ENCODE measurements around the gene UHMK1.

UHMK1 gene

DNA sequence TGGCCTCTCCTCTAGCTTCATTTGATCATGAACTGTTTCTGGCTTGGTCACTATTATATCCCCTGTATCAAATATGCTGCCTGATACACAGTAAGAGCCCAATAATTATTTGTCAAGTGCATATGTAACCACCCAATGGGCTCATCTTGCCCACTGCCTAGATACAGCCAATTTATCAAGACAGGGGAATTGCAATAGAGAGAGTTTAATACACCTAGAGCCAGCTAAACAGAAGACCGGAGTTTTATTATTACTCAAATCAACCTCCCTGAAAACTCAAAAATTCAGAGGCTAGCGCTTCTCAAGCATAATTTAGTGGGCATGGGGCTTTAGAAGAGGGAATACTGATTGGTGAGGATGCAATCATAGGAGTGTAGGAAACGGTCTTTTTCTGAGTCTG, 45.6 kb downstream of the UHMK1 start:
- Mint-ChIP-seq H3K4me1 (ENCODE audit: low read depth) (peaks cover 6% of the 10 kb centered on the region), H3K36me3 (ENCODE audit: low read depth) (peaks cover 10% of the 10 kb centered on the region), H3K4me3 (no peak overlapping the region), H3K27ac (no peak overlapping the region), H3K9me3 (peaks cover 9% of the 10 kb centered on the region), H3K27me3 (no peaks in the 10 kb centered on the region)
- no peak for DNase-seq

DNA sequence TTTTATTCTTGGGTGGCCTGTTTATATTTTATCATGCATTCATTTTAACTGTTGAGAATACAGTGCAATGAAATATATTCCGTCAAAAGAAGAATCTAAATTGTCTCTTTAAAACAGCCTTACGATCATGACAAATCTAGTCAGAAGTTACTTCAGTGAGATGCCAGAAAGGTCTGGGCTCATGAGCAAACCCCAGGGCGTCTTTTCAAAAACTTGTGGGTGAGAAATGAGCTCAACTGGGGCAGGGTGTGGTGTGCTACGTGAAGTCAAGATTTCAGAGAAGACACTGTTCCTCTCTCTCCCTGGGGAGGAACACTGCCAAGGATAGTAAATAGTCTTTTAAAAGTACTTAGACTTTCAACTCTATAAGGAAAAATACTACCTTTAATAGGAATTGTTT, 50.6 kb downstream of the UHMK1 start:
- Mint-ChIP-seq H3K9me3 (peaks cover 7% of the 10 kb centered on the region), H3K4me3 (no peak overlapping the region), H3K4me1 (ENCODE audit: low read depth) (no peaks in the 10 kb centered on the region), H3K27ac (no peak overlapping the region), H3K36me3 (ENCODE audit: low read depth) (peaks cover 5% of the 10 kb centered on the region), H3K27me3 (no peaks in the 10 kb centered on the region)
- no peak for DNase-seq

DNA sequence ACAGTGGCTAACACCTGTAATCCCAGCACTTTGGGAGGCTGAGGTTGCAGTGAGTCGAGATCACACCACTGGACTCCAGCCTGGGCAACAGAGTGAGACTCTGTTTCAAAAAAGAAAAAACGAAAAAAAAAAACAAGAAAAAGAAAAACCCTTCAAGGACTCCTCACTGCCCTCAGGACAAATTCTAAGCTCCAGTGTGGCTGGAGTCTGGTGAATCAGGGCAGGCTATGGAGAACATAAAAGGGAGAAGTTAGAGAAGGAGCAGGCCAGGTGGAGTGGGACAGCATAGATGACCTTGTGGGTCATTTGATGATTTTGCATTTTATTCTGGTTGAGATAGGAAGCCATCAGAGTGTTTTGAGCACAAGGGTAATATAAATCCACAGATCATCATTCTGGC, 51.4 kb downstream of the UHMK1 start:
- no peaks in the 10 kb centered on the region for H3K27me3 Mint-ChIP-seq
- no peak overlapping the region for H3K4me3 Mint-ChIP-seq
- H3K4me1 Mint-ChIP-seq (ENCODE audit: low read depth), result no peaks in the 10 kb centered on the region
- peaks cover 2% of the 10 kb centered on the region for H3K36me3 Mint-ChIP-seq (ENCODE audit: low read depth)
- no peak overlapping the region for H3K27ac Mint-ChIP-seq
- peaks cover 3% of the 10 kb centered on the region for H3K9me3 Mint-ChIP-seq
- DNase-seq, result no peak

DNA sequence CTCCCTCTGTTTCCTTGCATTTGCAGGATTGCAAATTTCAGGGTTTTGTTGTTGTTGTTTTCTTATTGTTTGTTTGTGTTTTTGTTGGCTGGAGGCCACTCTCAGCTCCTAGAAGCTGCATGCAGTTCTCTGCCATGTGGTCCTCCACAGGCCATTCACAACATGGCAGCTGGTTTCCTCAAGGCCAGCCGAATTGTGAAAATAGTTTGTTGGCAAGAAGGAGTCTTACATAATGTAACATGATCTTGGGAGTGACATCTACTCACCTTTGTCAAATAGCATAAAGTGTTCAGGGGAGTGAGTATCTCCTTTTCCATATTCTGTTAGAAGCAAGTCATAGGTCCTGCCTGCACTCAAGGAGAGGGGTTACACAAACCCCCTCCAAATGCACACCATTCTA, 53.3 kb downstream of the UHMK1 start:
- Mint-ChIP-seq H3K36me3 (ENCODE audit: low read depth) (no peaks in the 10 kb centered on the region), H3K27ac (no peak overlapping the region), H3K9me3 (no peaks in the 10 kb centered on the region), H3K27me3 (no peaks in the 10 kb centered on the region), H3K4me1 (ENCODE audit: low read depth) (no peaks in the 10 kb centered on the region), H3K4me3 (no peak overlapping the region)
- DNase-seq, result no peak

DNA sequence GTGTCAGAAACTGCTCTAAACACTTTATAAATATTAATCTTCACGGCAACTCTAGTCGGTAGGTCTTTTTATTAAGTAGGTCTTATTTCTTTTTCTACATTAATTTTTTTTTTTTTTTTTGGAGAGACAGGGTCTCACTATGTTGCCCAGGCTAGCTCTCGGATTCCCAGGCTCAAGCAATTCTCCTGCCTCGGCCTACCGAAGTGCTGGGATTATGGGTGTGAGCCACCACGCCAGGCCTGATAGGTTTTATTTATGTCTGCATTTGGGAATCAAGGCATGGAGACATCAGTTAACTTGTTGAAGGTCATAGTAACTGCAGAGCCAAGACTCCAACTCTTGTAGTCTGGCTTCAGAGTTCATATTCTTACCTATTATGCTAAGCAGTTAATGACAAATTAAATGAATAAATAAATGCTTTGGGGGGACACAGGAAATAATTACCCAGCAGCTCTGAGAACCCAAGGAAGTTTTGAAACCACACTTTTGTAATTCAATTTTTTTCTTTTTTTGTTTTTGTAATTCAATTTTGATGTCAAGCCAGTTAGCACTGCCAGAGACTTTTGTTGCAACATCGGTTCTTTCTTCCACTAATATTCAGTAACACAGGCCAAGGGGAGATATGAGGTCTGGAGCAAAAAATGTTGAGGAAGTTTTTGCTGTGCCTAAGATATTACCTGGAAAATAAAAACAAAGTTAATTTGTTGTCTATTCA, 54.5 kb downstream of the UHMK1 start:
- H3K27me3 Mint-ChIP-seq, result no peaks in the 10 kb centered on the region
- no peak for DNase-seq
- no peaks in the 10 kb centered on the region for H3K9me3 Mint-ChIP-seq
- H3K4me3 Mint-ChIP-seq, result no peak overlapping the region
- no peak overlapping the region for H3K27ac Mint-ChIP-seq
- no peaks in the 10 kb centered on the region for H3K4me1 Mint-ChIP-seq (ENCODE audit: low read depth)
- H3K36me3 Mint-ChIP-seq (ENCODE audit: low read depth), result no peaks in the 10 kb centered on the region

DNA sequence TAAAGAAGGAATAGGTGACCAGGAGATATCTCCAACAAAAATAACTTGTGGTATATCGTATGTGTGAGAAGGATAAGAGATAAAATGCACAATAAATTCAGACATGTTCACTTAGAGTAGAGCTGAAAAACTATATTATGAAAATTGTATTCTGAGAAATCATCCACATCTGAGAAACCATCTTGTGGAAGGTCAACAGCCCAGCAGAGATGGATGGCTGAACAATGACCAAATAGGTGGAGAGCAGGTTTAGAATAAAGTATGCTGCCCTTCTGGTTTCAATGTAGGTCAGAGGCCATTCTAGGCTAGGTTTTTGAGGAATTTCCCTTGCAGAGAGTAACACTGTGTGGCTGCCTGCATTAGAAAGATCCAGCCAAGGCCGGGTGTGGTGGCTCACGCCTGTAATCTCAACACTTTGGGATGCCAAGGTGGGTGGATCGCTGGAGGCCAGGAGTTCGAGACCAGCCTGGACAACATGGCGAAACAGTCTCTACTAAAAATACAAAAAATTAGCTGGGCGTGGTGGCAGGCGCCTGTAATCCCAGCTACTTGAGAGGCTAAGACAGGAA, 55.1 kb downstream of the UHMK1 start:
- Mint-ChIP-seq H3K4me1 (ENCODE audit: low read depth) (no peaks in the 10 kb centered on the region), H3K36me3 (ENCODE audit: low read depth) (no peaks in the 10 kb centered on the region), H3K27ac (no peak overlapping the region), H3K9me3 (no peaks in the 10 kb centered on the region), H3K27me3 (no peaks in the 10 kb centered on the region), H3K4me3 (no peak overlapping the region)
- DNase-seq, result no peak

DNA sequence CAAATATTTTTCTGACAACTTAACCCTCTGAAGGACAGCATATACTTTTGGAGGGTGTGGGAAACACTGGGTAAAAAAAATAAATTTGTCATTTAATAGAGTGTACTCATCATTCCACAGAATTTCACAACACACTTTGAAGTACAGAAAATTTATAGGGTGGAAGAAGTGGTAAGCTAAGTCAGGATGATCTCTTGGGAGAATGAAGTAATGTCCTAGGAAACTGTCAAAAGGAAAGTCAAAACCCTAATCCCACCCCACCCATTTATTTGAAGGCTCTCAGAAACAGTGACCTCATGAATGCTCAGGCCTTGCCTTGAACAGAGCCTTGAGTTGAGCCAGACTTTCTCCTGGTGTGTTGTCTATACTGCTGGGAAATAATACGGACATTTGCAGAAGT, 56.6 kb downstream of the UHMK1 start:
- no peak for DNase-seq
- Mint-ChIP-seq H3K4me1 (ENCODE audit: low read depth) (no peaks in the 10 kb centered on the region), H3K4me3 (no peak overlapping the region), H3K36me3 (ENCODE audit: low read depth) (no peaks in the 10 kb centered on the region), H3K27me3 (no peaks in the 10 kb centered on the region), H3K9me3 (no peaks in the 10 kb centered on the region), H3K27ac (no peak overlapping the region)

DNA sequence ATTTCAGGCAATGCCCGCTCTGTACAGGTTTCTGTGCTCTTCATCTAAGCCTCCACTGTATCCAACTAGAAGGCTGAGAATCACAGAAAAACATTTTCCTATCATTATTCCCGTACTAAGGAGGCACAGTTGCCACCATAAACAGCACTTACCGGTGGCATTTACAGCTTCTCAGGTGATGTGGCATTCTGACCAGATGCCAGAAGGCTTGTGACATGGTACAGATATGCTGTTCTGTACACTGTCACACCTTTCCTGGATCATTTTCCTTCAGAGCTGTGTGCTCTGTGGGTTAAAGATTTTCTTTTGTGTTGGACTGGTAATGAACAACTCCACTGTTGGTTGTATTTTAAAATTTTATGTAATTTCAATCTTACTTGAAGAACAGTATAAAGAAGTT, 59.9 kb downstream of the UHMK1 start:
- Mint-ChIP-seq H3K9me3 (no peaks in the 10 kb centered on the region), H3K36me3 (ENCODE audit: low read depth) (peaks cover 9% of the 10 kb centered on the region), H3K27me3 (no peaks in the 10 kb centered on the region), H3K4me3 (no peak overlapping the region), H3K4me1 (ENCODE audit: low read depth) (peaks cover 18% of the 10 kb centered on the region), H3K27ac (no peak overlapping the region)
- DNase-seq, result no peak

DNA sequence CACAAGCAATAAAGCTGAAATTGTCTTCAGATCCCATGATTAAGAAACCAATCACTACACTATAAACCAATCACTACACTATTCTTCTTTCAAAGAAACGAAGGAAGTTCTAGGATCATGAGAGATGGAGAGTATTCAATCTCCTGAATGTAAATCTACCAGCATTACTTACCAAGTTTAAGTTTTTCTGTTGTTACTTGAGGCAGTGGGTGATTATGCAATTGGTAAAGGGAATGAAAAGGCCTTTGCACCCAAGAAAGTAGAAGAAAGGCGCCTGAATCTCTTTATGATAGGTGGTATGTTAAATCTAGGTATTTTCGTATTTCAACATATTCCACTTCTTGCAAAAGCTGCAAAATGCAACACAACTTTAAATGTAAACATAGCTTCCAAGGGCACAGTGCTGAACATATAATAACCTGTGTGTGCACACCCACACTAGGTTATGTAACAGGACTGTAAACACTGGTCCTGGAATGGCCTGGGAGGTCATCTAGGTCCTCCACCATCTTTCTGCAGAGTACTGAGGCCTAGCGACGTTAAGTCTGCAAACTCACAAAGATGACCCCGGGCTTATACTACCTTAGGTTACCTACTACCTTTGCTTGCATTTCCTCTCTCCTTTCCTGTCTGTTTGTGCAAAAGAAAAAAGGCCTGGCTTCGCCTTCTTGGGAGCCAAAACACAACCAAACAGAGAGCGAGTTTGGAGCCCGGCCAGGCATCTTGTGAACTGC, 62.9 kb downstream of the UHMK1 start:
- H3K27ac Mint-ChIP-seq, result peak overlapping the region; percentile 97
- no peak for DNase-seq
- H3K4me3 Mint-ChIP-seq, result peak overlapping the region; percentile 86
- no peaks in the 10 kb centered on the region for H3K27me3 Mint-ChIP-seq
- H3K36me3 Mint-ChIP-seq (ENCODE audit: low read depth), result peaks cover 10% of the 10 kb centered on the region
- no peaks in the 10 kb centered on the region for H3K9me3 Mint-ChIP-seq
- peaks cover 45% of the 10 kb centered on the region for H3K4me1 Mint-ChIP-seq (ENCODE audit: low read depth)

DNA sequence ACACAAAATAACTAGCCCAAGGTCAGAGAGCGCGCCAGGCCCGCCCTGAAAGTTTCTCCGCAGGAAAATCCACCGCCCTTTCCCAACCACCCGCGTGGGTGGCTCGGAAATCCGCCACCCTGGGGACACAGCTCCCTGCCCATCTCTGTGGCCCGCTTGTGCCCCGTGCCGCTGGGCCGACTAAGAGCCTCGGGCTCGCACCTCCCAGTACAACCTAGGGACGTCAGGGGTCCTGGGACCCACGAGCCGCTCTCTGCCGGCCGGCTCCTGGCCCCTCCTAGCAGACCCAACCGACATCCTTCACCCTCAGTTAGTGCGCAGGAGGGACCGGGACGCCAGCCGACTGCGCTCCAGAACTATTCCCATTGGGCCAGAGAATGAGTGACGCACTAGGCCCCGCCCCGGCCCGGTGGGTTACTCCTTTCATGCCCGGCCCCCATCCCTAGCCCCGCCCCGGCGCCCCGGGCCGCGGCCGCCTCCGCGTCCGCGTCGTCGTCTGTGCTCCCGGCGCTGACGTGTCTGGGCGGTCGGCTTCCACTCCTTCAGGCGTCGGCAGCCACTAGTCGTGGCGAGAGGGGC, 63.5 kb downstream of the UHMK1 start:
- no peaks in the 10 kb centered on the region for H3K9me3 Mint-ChIP-seq
- H3K27me3 Mint-ChIP-seq, result no peaks in the 10 kb centered on the region
- peaks cover 50% of the 10 kb centered on the region for H3K4me1 Mint-ChIP-seq (ENCODE audit: low read depth)
- peak overlapping the region; percentile 97 for H3K27ac Mint-ChIP-seq
- peak overlapping the region; percentile 86 for H3K4me3 Mint-ChIP-seq
- peak; percentile 99 for DNase-seq
- H3K36me3 Mint-ChIP-seq (ENCODE audit: low read depth), result peaks cover 16% of the 10 kb centered on the region

DNA sequence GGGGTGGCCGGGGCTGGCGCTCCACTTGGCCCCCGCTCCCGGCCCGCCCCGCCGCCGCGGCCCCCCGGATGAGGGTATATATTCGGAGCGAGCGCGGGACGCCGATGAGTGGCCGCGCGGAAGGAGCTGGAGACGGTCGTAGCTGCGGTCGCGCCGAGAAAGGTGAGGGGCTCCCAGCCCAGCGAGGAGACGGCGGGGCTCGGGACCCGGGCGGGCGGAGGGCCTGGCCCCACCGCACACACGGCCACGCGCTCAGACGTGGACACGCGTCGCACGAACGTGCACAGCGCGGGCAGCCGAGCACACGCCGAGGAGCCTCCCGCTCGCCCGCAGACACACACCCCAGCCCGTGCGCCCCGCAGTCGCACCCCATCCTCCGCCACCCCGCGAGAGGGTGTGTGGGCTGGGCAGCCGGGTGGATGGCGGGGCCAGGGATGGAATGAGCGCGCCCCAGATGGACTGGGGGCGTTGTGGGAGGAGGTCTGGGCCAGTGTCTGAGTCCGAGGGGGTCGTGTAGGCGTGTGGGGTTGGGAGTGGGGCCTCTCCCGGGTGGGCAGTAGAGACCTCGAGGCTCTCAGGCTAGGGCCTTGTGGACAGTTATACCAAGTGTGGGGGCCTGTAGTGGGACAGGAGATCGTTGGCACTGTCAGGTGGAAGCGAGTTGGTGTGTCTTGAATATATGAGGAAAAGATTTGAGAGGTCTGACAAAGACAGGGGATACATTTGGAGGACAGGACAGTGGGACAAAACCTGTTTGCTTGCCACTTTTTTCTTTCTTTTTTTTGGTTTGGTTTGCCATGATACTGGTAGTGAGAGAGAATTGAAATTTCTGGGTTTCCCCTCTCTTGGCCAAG, 64.2 kb downstream of the UHMK1 start, which contains the start of gene UAP1:
Gene UAP1, plus strand, starts transcription at position 107 of the 854 bp plus-strand sequence. CDS start 4,347 bp downstream, outside the sequence.
- Mint-ChIP-seq H3K27ac (peak within 1 kb of the TSS; percentile 97), H3K9me3 (no peaks in the 10 kb centered on the region), H3K4me1 (ENCODE audit: low read depth) (peaks cover 51% of the 10 kb centered on the region), H3K27me3 (no peaks in the 10 kb centered on the region), H3K4me3 (peak within 1 kb of the TSS; percentile 86), H3K36me3 (ENCODE audit: low read depth) (peaks cover 23% of the 10 kb centered on the region)
- no peak for DNase-seq

DNA sequence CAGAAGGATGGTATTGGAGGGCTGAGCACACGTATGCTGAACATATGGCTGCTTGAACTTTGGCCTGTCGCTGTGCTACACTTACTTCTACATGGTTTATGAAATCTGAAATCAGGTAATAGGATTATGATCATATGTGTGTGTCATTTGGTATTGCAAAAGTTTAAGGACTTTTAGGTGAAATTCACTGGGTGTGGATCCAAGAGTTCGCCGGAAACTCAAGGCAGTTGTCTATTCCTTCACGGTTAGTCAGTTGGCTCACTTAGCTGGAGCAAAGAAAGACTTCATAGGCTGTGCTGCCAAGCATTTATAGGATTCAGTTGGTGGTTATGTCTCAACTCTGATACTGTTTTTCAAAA, 64.8 kb downstream of the UHMK1 start:
- Mint-ChIP-seq H3K9me3 (no peaks in the 10 kb centered on the region), H3K27me3 (no peaks in the 10 kb centered on the region), H3K27ac (peak overlapping the region; percentile 78), H3K4me1 (ENCODE audit: low read depth) (peaks cover 54% of the 10 kb centered on the region), H3K4me3 (peak overlapping the region; percentile 86), H3K36me3 (ENCODE audit: low read depth) (peaks cover 29% of the 10 kb centered on the region)
- no peak for DNase-seq

DNA sequence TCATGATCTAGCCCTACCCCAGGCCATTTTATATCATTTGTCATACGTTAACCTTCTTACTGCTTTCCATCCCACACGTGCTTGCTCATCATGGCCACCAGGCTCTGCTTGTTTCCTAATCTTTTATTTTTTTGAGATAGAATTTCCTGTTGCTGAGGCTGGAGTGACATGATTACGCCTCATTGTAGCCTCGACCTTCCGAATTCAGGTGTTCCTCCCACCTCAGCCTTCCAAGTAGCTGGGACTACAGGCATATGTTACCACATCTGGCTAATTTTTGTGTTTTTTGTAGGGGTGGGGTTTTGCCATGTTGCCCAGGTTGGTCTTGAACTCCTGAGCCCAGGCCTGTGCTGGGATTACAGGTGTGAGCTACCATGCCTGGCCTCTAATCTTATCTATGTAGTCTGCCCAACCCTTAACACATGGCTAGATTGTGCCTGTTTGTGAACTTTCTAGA, 67.2 kb downstream of the UHMK1 start:
- Mint-ChIP-seq H3K4me3 (no peak overlapping the region), H3K36me3 (ENCODE audit: low read depth) (peaks cover 49% of the 10 kb centered on the region), H3K27ac (no peak overlapping the region), H3K9me3 (no peaks in the 10 kb centered on the region), H3K4me1 (ENCODE audit: low read depth) (peaks cover 60% of the 10 kb centered on the region), H3K27me3 (no peaks in the 10 kb centered on the region)
- DNase-seq, result no peak

DNA sequence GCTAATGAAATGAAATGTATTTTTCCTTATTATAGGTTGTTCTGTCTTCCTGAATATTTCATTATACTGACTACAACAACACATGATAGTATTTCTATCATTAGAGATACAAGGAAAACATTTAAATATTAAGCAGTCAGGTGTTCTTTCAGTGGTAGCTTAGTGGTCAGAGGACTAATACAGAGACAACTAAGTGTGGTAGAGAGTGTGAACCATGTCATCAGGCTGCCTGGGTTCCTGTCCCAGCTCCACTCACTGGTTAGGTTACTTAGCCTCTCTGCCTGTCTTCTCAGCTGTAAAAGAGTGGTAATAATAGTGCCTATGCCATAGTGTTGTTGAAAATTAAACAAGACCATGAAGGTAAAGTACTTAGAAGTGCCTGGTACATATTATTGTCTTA, 67.8 kb downstream of the UHMK1 start:
- H3K27ac Mint-ChIP-seq, result no peak overlapping the region
- H3K27me3 Mint-ChIP-seq, result no peaks in the 10 kb centered on the region
- peaks cover 57% of the 10 kb centered on the region for H3K4me1 Mint-ChIP-seq (ENCODE audit: low read depth)
- DNase-seq, result no peak
- peaks cover 53% of the 10 kb centered on the region for H3K36me3 Mint-ChIP-seq (ENCODE audit: low read depth)
- no peak overlapping the region for H3K4me3 Mint-ChIP-seq
- H3K9me3 Mint-ChIP-seq, result no peaks in the 10 kb centered on the region

All from activated T-cell treated with anti-CD3 and anti-CD28 coated beads, Interleukin-2, amount 50 U/mL, for 24 hours (primary cell).